OCI-LY1 (cell line): Measurements from ENCODE around the gene AHSP.

Experiments used
- H2AFZ ChIP-seq: fragments of 200-600 bp; sonication (generic), shearing (Covaris generic); 2 replicates; pipeline ENCODE4 v1.6.0; 2014; ENCODE audit warnings: antibody characterized with exemption, mild to moderate bottlenecking, low read length
- H3F3A ChIP-seq: fragments of 200-600 bp; sonication (generic), shearing (Covaris generic); 2 replicates; pipeline ENCODE4 v1.6.0; 2014; ENCODE audit warnings: mild to moderate bottlenecking, antibody characterized with exemption, low read length, moderate library complexity; ENCODE audit not compliant: insufficient read depth
- H3K27ac ChIP-seq: fragments of 200-600 bp; sonication (generic); 2 replicates; pipeline ENCODE4 v1.5.1; 2014; ENCODE audit warnings: low read length, mixed run types, mild to moderate bottlenecking, low read depth; ENCODE audit not compliant: poor library complexity, severe bottlenecking
- H3K27me3 ChIP-seq: fragments of 200-600 bp; sonication (generic); 2 replicates; pipeline ENCODE4 v1.6.0; 2014; ENCODE audit warnings: antibody characterized with exemption, mild to moderate bottlenecking, low read length, moderate library complexity; ENCODE audit not compliant: insufficient read depth
- H3K36me3 ChIP-seq: fragments of 200-600 bp; sonication (generic); 2 replicates; pipeline ENCODE4 v1.6.1; 2014; ENCODE audit warnings: mild to moderate bottlenecking, antibody characterized with exemption, low read length, moderate library complexity, mixed read lengths; ENCODE audit not compliant: insufficient read depth
- H3K4me1 ChIP-seq: fragments of 200-600 bp; sonication (generic); 2 replicates; pipeline ENCODE4 v1.5.1; 2014; ENCODE audit warnings: mild to moderate bottlenecking, low read length, moderate library complexity; ENCODE audit not compliant: insufficient read depth, severe bottlenecking
- H3K4me2 ChIP-seq: fragments of 200-600 bp; sonication (generic), shearing (Covaris generic); 2 replicates; pipeline ENCODE4 v1.6.1; 2014; ENCODE audit warnings: low read length
- H3K4me3 ChIP-seq: fragments of 200-600 bp; sonication (generic); 2 replicates; pipeline ENCODE4 v1.5.1; 2014; ENCODE audit warnings: low read length, low read depth, mild to moderate bottlenecking, mixed read lengths; ENCODE audit not compliant: poor library complexity, severe bottlenecking
- H3K79me2 ChIP-seq: fragments of 200-600 bp; shearing (Covaris generic); 2 replicates; pipeline ENCODE4 v1.6.1; 2016; ENCODE audit warnings: mixed run types, low read length, mixed read lengths; ENCODE audit not compliant: insufficient read depth
- H3K9ac ChIP-seq: fragments of 200-600 bp; sonication (generic), shearing (Covaris generic); 2 replicates; pipeline ENCODE4 v1.6.1; 2014; ENCODE audit warnings: mild to moderate bottlenecking, low read length, mixed read lengths
- H3K9me2 ChIP-seq: fragments of 200-600 bp; sonication (generic), shearing (Covaris generic); 2 replicates; pipeline ENCODE4 v1.6.1; 2014; ENCODE audit warnings: low read depth, mild to moderate bottlenecking, low read length, mixed read lengths
- H3K9me3 ChIP-seq: fragments of 200-600 bp; shearing (Covaris generic); 2 replicates; pipeline ENCODE4 v1.6.1; 2014; ENCODE audit warnings: low read length, mixed read lengths
- H4K20me1 ChIP-seq: fragments of 200-600 bp; sonication (generic), shearing (Covaris generic); 2 replicates; pipeline ENCODE4 v1.6.0; 2016; ENCODE audit warnings: mild to moderate bottlenecking, low read length; ENCODE audit not compliant: insufficient read depth
- CTCF ChIP-seq: fragments of 200-600 bp; sonication (generic), shearing (Covaris generic); IDR thresholded peaks from 2 replicates; pipeline ENCODE4 v1.5.1; 2017; ENCODE audit warnings: mild to moderate bottlenecking, antibody characterized with exemption, low read length, moderate library complexity, mixed read lengths
- EZH2 ChIP-seq: fragments of 200-600 bp; sonication (generic), shearing (Covaris generic); IDR thresholded peaks from 2 replicates; pipeline ENCODE4 v1.8.0; 2017; ENCODE audit warnings: borderline replicate concordance, mixed run types, mild to moderate bottlenecking, antibody characterized with exemption, low read length, moderate library complexity, mixed read lengths

Gene AHSP

DNA sequence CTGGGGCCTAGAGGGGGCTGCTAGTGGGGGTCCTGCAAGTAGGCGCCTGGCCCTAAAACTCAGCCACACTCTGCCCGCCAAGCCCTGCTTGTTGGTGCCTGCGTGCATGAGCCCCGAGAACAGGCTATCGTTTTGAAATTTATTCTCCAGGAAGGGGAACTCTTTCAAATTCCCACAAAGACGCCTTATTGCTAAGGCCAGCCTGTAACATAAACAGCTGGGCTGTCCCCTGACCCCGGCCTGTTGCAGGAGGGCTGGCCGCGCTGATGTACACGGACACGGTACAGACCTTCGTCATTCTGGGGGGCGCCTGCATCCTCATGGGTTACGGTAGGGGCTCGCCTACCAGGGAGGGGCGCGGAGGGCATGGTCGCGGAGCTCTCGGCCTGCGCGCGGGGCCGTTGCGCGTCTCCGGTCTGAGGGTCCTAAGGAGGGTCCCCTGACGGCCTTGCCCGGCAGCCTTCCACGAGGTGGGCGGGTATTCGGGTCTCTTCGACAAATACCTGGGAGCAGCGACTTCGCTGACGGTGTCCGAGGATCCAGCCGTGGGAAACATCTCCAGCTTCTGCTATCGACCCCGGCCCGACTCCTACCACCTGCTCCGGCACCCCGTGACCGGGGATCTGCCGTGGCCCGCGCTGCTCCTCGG, 40.5 kb upstream of the AHSP start:
- H3F3A ChIP-seq, result no peaks in the 10 kb centered on the region
- no peaks in the 10 kb centered on the region for H3K9me2 ChIP-seq
- H3K4me1 ChIP-seq, result peaks cover 11% of the 10 kb centered on the region
- TF ChIP-seq EZH2 (no peak), CTCF (no peak)
- H3K9ac ChIP-seq, result peak overlapping the region; percentile 46; the same call in 1 of the 2 replicates
- peak overlapping the region; percentile 59 for H3K4me3 ChIP-seq
- H3K79me2 ChIP-seq, result no peaks in the 10 kb centered on the region
- no peaks in the 10 kb centered on the region for H3K9me3 ChIP-seq
- no peak overlapping the region for H2AFZ ChIP-seq
- no peaks in the 10 kb centered on the region for H3K36me3 ChIP-seq
- H3K27ac ChIP-seq, result no peak overlapping the region
- H3K27me3 ChIP-seq, result peaks cover 11% of the 10 kb centered on the region; the same call in 1 of the 2 replicates
- H3K4me2 ChIP-seq, result peak overlapping the region; percentile 74
- no peaks in the 10 kb centered on the region for H4K20me1 ChIP-seq

DNA sequence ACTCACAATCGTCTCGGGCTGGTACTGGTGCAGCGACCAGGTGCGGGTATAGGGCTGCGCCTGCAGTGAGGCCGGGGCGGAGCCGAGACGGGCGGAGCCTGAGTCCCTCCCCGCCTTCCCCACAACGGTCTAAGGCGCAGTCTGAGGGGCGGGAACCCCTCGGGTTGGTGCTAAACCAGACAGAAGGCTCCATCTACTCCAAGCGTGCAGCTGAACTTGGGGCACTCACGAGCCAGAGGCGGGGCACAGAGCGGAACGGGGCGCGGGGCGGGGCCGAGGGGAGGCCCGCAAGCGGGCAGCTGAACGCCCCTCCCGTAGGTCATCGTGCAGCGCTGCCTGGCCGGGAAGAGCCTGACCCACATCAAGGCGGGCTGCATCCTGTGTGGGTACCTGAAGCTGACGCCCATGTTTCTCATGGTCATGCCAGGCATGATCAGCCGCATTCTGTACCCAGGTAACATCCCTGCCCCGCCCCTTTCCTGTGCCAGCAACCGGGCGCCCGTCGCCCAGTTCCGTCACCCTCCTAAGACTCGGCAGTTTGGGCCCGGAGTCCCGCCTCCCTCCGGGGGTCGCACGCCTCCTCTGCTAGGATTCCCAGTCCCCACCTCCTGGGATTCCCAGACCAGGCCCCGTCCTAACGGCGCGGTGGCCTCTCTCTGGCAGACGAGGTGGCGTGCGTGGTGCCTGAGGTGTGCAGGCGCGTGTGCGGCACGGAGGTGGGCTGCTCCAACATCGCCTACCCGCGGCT, 39.8 kb upstream of the AHSP start:
- peaks cover 11% of the 10 kb centered on the region for H3K4me1 ChIP-seq
- peak overlapping the region; percentile 74 for H3K4me2 ChIP-seq
- H3K36me3 ChIP-seq, result no peaks in the 10 kb centered on the region
- no peaks in the 10 kb centered on the region for H3F3A ChIP-seq
- H3K79me2 ChIP-seq, result no peaks in the 10 kb centered on the region
- H3K9me2 ChIP-seq, result no peaks in the 10 kb centered on the region
- peaks cover 11% of the 10 kb centered on the region; the same call in 1 of the 2 replicates for H3K27me3 ChIP-seq
- peak overlapping the region; percentile 59 for H3K4me3 ChIP-seq
- no peaks in the 10 kb centered on the region for H4K20me1 ChIP-seq
- peak overlapping the region; percentile 46; the same call in 1 of the 2 replicates for H3K9ac ChIP-seq
- no peak overlapping the region for H3K27ac ChIP-seq
- TF ChIP-seq CTCF, result no peak
- TF ChIP-seq EZH2, result no peak
- H2AFZ ChIP-seq, result no peak overlapping the region
- no peaks in the 10 kb centered on the region for H3K9me3 ChIP-seq

DNA sequence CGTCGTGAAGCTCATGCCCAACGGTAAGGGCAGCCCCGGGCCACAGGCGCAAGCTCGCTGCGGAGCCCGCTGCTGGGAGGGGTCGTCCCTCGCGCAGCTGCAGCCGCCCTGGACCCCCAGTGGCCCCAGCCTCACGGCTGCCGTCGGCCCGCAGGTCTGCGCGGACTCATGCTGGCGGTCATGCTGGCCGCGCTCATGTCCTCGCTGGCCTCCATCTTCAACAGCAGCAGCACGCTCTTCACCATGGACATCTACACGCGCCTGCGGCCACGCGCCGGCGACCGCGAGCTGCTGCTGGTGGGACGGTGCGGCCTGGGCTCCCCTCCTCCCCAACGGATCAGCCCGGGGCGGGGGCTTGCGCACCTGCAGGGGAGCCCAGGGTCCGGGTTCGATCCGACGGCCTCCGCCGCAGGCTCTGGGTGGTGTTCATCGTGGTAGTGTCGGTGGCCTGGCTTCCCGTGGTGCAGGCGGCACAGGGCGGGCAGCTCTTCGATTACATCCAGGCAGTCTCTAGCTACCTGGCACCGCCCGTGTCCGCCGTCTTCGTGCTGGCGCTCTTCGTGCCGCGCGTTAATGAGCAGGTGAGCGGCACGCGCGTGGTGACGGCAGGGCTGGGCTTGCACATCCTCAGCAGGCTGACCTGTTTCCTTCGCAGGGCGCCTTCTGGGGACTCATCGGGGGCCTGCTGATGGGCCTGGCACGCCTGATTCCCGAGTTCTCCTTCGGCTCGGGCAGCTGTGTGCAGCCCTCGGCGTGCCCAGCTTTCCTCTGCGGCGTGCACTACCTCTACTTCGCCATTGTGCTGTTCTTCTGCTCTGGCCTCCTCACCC, 39.0 kb upstream of the AHSP start:
- H3K27ac ChIP-seq, result no peak overlapping the region
- H3K4me2 ChIP-seq, result 0 out of 2 replicates have a peak overlapping the region, but pooled peaks have one; percentile 74
- peaks cover 7% of the 10 kb centered on the region; the same call in 1 of the 2 replicates for H3K27me3 ChIP-seq
- H4K20me1 ChIP-seq, result no peaks in the 10 kb centered on the region
- H3K9me3 ChIP-seq, result no peaks in the 10 kb centered on the region
- H3K4me1 ChIP-seq, result peaks cover 11% of the 10 kb centered on the region
- no peaks in the 10 kb centered on the region for H3K9me2 ChIP-seq
- no peaks in the 10 kb centered on the region for H3F3A ChIP-seq
- H3K9ac ChIP-seq, result no peak overlapping the region
- H3K4me3 ChIP-seq, result peak overlapping the region; percentile 59
- H3K36me3 ChIP-seq, result no peaks in the 10 kb centered on the region
- H3K79me2 ChIP-seq, result no peaks in the 10 kb centered on the region
- no peak overlapping the region for H2AFZ ChIP-seq
- TF ChIP-seq EZH2 (no peak), CTCF (no peak)
